ENCODE measurements around the gene PCDH9.
A peak's percentile ranks its signal among the peaks of the same experiment; 100 is the strongest.

PCDH9 gene

GRCh38 chr13:66528944-66529576 is 701.1 kb downstream of the PCDH9 start:
- no peak for DNase-seq (ENCODE audit: low spot score)

- DNase-seq (ENCODE audit: low spot score), result no peak
Observed at GRCh38 chr13:66528180-66528579, 702.0 kb downstream of the PCDH9 start.

- peak; percentile 15 for DNase-seq (ENCODE audit: low spot score)
Observed at GRCh38 chr13:66520511-66521355, 709.4 kb downstream of the PCDH9 start.

GRCh38 chr13:66519259-66519658 is 710.9 kb downstream of the PCDH9 start:
- DNase-seq (ENCODE audit: low spot score), result no peak

- DNase-seq (ENCODE audit: low spot score), result no peak
Observed at GRCh38 chr13:66518068-66518467, 712.1 kb downstream of the PCDH9 start.

GRCh38 chr13:66513728-66514127 is 716.4 kb downstream of the PCDH9 start:
- DNase-seq (ENCODE audit: low spot score), result no peak

GRCh38 chr13:66509175-66509574 is 721.0 kb downstream of the PCDH9 start:
- DNase-seq (ENCODE audit: low spot score), result no peak

GRCh38 chr13:66508153-66508909 is 721.8 kb downstream of the PCDH9 start:
- DNase-seq (ENCODE audit: low spot score), result no peak

GRCh38 chr13:66506979-66507378 is 723.2 kb downstream of the PCDH9 start:
- DNase-seq (ENCODE audit: low spot score), result no peak

- DNase-seq (ENCODE audit: low spot score), result no peak
Observed at GRCh38 chr13:66506051-66506777, 723.9 kb downstream of the PCDH9 start.

- no peak for DNase-seq (ENCODE audit: low spot score)
Observed at GRCh38 chr13:66503890-66504289, 726.2 kb downstream of the PCDH9 start.

- no peak for DNase-seq (ENCODE audit: low spot score)
Observed at GRCh38 chr13:66501181-66501580, 729.0 kb downstream of the PCDH9 start.

- DNase-seq (ENCODE audit: low spot score), result no peak
Observed at GRCh38 chr13:66492479-66492878, 737.7 kb downstream of the PCDH9 start.

GRCh38 chr13:66491251-66491650 is 738.9 kb downstream of the PCDH9 start:
- DNase-seq (ENCODE audit: low spot score), result no peak

- DNase-seq (ENCODE audit: low spot score), result no peak
Observed at GRCh38 chr13:66489586-66489985, 740.5 kb downstream of the PCDH9 start.

- no peak for DNase-seq (ENCODE audit: low spot score)
Observed at GRCh38 chr13:66489172-66489571, 741.0 kb downstream of the PCDH9 start.

- DNase-seq (ENCODE audit: low spot score), result no peak
Observed at GRCh38 chr13:66483712-66484111, 746.4 kb downstream of the PCDH9 start.

- DNase-seq (ENCODE audit: low spot score), result no peak
Observed at GRCh38 chr13:66482836-66483235, 747.3 kb downstream of the PCDH9 start.

- DNase-seq (ENCODE audit: low spot score), result no peak
Observed at GRCh38 chr13:66477816-66478215, 752.3 kb downstream of the PCDH9 start.

- no peak for DNase-seq (ENCODE audit: low spot score)
Observed at GRCh38 chr13:66475061-66475460, 755.1 kb downstream of the PCDH9 start.

- no peak for DNase-seq (ENCODE audit: low spot score)
Observed at GRCh38 chr13:66469745-66470144, 760.4 kb downstream of the PCDH9 start.

GRCh38 chr13:66468656-66469055 is 761.5 kb downstream of the PCDH9 start:
- no peak for DNase-seq (ENCODE audit: low spot score)

Data from Ammon's horn (tissue), 1 donor.